ENCODE data around the gene PHAX. TPM values are rescaled to one million over a fixed set of nuclear protein-coding genes. Genes with fewer than 3 reads are reported as not detected.

The PHAX gene
- total RNA-seq, 6 experiments from 2014 or later: 11.0 to 24.6 (median 19.4) TPM

DNA sequence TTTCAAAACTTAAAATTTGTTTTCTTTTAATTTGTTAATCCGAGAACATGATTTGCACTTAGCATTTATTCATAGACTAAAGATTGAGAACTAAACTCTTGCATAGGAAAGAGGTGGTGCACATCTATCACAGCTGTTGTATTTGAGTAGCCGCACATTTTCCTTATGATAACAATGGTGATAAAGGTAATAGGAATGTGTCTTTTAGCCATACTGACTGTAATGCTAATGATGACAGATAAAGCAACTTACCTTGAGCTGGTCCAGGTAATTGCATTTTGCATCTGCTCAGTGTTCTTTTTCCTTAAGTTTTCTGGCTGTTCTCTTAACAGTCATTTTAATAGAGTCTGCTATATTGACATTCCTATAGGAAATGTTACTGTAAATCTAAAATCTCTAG, 19.0 kb downstream of the PHAX start:
- WGBS (ENCODE audit: insufficient coverage, low coverage, low lambda C conversion rate, missing lambda C conversion rate): 94% methylated on average over 2 of the region's 2 CpGs
- DNase-seq (no peak), ATAC-seq (no peak)
- intact Hi-C loops (cut with DNase I): no loop called here
- H3K9me3 ChIP-seq: no peaks in the 10 kb centered on the region
- peaks cover 0 to 8% (median 0%) of the 10 kb centered on the region in 4 donors for H3K4me1 ChIP-seq
- no peak overlapping the region for H3K27ac ChIP-seq
- no peaks in the 10 kb centered on the region for H3K27me3 ChIP-seq
- H3K4me3 ChIP-seq: no peak overlapping the region
- TF ChIP-seq POLR2A (IDR thresholded peaks at IDR 0.05) (no peak), CTCF (IDR thresholded peaks at IDR 0.05) (no peak)
- H3K36me3 ChIP-seq: peaks cover 9 to 42% (median 20%) of the 10 kb centered on the region in 4 donors

DNA sequence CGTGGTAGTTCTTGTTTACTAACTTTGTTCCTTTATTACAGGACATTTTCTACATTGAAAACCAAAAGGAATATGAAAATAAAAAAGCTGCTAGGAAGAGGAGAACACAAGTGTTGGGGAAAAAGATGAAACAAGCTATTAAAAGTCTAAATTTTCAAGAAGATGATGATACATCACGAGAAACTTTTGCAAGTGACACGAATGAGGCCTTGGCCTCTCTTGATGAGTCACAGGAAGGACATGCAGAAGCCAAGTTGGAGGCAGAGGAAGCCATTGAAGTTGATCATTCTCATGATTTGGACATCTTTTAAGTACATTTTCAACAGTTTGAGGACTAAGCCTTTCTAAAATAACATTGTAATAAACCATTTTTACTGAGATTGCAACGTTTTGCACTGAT, 23.8 kb downstream of the PHAX start:
- WGBS (ENCODE audit: insufficient coverage, low coverage, low lambda C conversion rate, missing lambda C conversion rate): 34% methylated on average over 4 of the region's 4 CpGs
- no peak for DNase-seq
- peaks cover 0 to 8% (median 0%) of the 10 kb centered on the region in 4 donors for H3K4me1 ChIP-seq

GRCh38 chr5:126628102-126628501, 27.4 kb downstream of the PHAX start:
- Histone ChIP-seq H3K36me3 (peaks cover 0 to 10% (median 6%) of the 10 kb centered on the region in 4 donors), H3K27ac (no peak overlapping the region), H3K9me3 (no peaks in the 10 kb centered on the region), H3K27me3 (no peaks in the 10 kb centered on the region), H3K4me1 (peaks cover 0 to 21% (median 0%) of the 10 kb centered on the region in 4 donors), H3K4me3 (no peak overlapping the region)
- TF ChIP-seq CTCF (IDR thresholded peaks at IDR 0.05) (no peak), POLR2A (IDR thresholded peaks at IDR 0.05) (no peak)
- 83% methylated on average over 8 of the region's 11 CpGs for WGBS (ENCODE audit: insufficient coverage, low coverage, low lambda C conversion rate, missing lambda C conversion rate)
- no peak for DNase-seq
- intact Hi-C loops (cut with DNase I): no loop called here
- ATAC-seq: no peak

More for the DNA sequence above, 23.8 kb downstream of the PHAX start:
- intact Hi-C loops (cut with DNase I): no loop called here
- Histone ChIP-seq H3K27ac (peak overlapping the region in 1 of 3 donors; percentile 4), H3K4me3 (no peak overlapping the region), H3K36me3 (peaks cover 0 to 26% (median 9%) of the 10 kb centered on the region in 4 donors), H3K9me3 (no peaks in the 10 kb centered on the region), H3K27me3 (no peaks in the 10 kb centered on the region)
- TF ChIP-seq CTCF (IDR thresholded peaks at IDR 0.05): no peak
- no peak for TF ChIP-seq POLR2A (IDR thresholded peaks at IDR 0.05)
- peak in 1 of 4 donors; percentile 57 for ATAC-seq

GRCh38 chr5:126631920-126632319, 31.2 kb downstream of the PHAX start:
- intact Hi-C loops (cut with DNase I): no loop called here
- peak overlapping the region in 1 of 3 donors; percentile 33 for H3K27ac ChIP-seq
- no peaks in the 10 kb centered on the region for H3K27me3 ChIP-seq
- no peak for TF ChIP-seq CTCF (IDR thresholded peaks at IDR 0.05)
- TF ChIP-seq POLR2A (IDR thresholded peaks at IDR 0.05): no peak
- ATAC-seq: peak; percentile 58 to 89 (median 70)
- H3K9me3 ChIP-seq: no peaks in the 10 kb centered on the region
- WGBS (ENCODE audit: insufficient coverage, low coverage, low lambda C conversion rate, missing lambda C conversion rate): 43% methylated on average over 3 of the region's 3 CpGs
- peaks cover 0 to 13% (median 0%) of the 10 kb centered on the region in 4 donors for H3K4me1 ChIP-seq
- H3K36me3 ChIP-seq: no peaks in the 10 kb centered on the region
- no peak overlapping the region for H3K4me3 ChIP-seq
- DNase-seq: no peak

- H3K36me3 ChIP-seq: no peaks in the 10 kb centered on the region
- no peaks in the 10 kb centered on the region for H3K27me3 ChIP-seq
- intact Hi-C loops (cut with DNase I): no loop called here
- H3K4me3 ChIP-seq: no peak overlapping the region
- no peaks in the 10 kb centered on the region for H3K9me3 ChIP-seq
- DNase-seq: no peak
- peaks cover 0 to 13% (median 0%) of the 10 kb centered on the region in 4 donors for H3K4me1 ChIP-seq
- no peak overlapping the region for H3K27ac ChIP-seq
- TF ChIP-seq POLR2A (IDR thresholded peaks at IDR 0.05): no peak
- TF ChIP-seq CTCF (IDR thresholded peaks at IDR 0.05): no peak
- peak in 1 of 4 donors; percentile 37 for ATAC-seq
- WGBS (ENCODE audit: insufficient coverage, low coverage, low lambda C conversion rate, missing lambda C conversion rate): 53% methylated on average over 3 of the region's 4 CpGs
These were observed 32.8 kb downstream of the PHAX start for GRCh38 chr5:126633552-126633951.

Measured in right lobe of liver (tissue), 6 donors.